NCI-H345 treated with DMSO at 0.1 percent for 48 hours (cell line): ENCODE data around the gene SLC37A4.
"Not testable (repeated sequence)": the region's sequence is repeated elsewhere in the genome, so short reads cannot be mapped to it uniquely, and the experiment has no call there.

ENCODE experiments used
- DNase-seq: peaks from one replicate; lab custom pipeline; 2025; ENCODE audit not compliant: unreplicated experiment; lab: John Stamatoyannopoulos, UW

SLC37A4 gene

GRCh38 chr11:119018074-119018938, 12.4 kb downstream of the SLC37A4 start, which contains the start of the genes RPS25 and TRAPPC4:
Gene RPS25, minus strand, starts transcription at chr11:119018343. Its CDS starts 59 bp downstream, at chr11:119018284.
Gene TRAPPC4, plus strand, starts transcription at chr11:119018766. Its CDS starts 30 bp downstream, at chr11:119018796.
- peak; percentile 95 for DNase-seq

- DNase-seq = not testable (repeated sequence)
These were observed 13.3 kb downstream of the SLC37A4 start for GRCh38 chr11:119017377-119017776.

GRCh38 chr11:119016216-119017009, 14.3 kb downstream of the SLC37A4 start:
- no peak for DNase-seq

- DNase-seq = no peak
These were observed 15.5 kb downstream of the SLC37A4 start for GRCh38 chr11:119015054-119015611.

GRCh38 chr11:119014209-119014924, 16.3 kb downstream of the SLC37A4 start:
- no peak for DNase-seq

GRCh38 chr11:119012629-119013170, 18.0 kb downstream of the SLC37A4 start:
- no peak for DNase-seq

GRCh38 chr11:119011476-119012053, 19.1 kb downstream of the SLC37A4 start:
- DNase-seq = no peak

- no peak for DNase-seq
These were observed 24.0 kb downstream of the SLC37A4 start for GRCh38 chr11:119006656-119007055.

GRCh38 chr11:119000906-119001305, 29.8 kb downstream of the SLC37A4 start:
- DNase-seq = no peak

GRCh38 chr11:118998822-118999221, 31.9 kb downstream of the SLC37A4 start:
- DNase-seq = no peak

- no peak for DNase-seq
These were observed 32.3 kb downstream of the SLC37A4 start for GRCh38 chr11:118998388-118998717.

GRCh38 chr11:118997627-118998387, 32.9 kb downstream of the SLC37A4 start, which contains the start of gene CENATAC:
Gene CENATAC, plus strand, starts transcription at chr11:118998138. Its CDS starts 60 bp downstream, at chr11:118998198.
- peak; percentile 90 for DNase-seq

- DNase-seq = no peak
These were observed 33.6 kb downstream of the SLC37A4 start for GRCh38 chr11:118996926-118997626.

- not testable (repeated sequence) for DNase-seq
These were observed 39.1 kb downstream of the SLC37A4 start for GRCh38 chr11:118991486-118992038.

GRCh38 chr11:118988280-118988679, 42.4 kb downstream of the SLC37A4 start:
- DNase-seq = peak; percentile 72

GRCh38 chr11:118984825-118985224, 45.9 kb downstream of the SLC37A4 start:
- DNase-seq = no peak

- DNase-seq = not testable (repeated sequence)
These were observed 46.3 kb downstream of the SLC37A4 start for GRCh38 chr11:118984337-118984736.

GRCh38 chr11:118980191-118980881, 50.3 kb downstream of the SLC37A4 start:
- DNase-seq = no peak
